ENCODE results near the gene IL1R2.

The IL1R2 gene

GRCh38 chr2:101991721-101992145 lies at the start of gene IL1R2:
Gene IL1R2, plus strand, starts transcription at chr2:101991960. Its CDS starts 16,616 bp downstream, at chr2:102008576.
- peaks cover 5% of the 10 kb centered on the region for H3K4me1 Mint-ChIP-seq
- TF ChIP-seq CTCF (IDR thresholded peaks at IDR 0.05; ENCODE audit: unreplicated experiment in 3 of 3), result no peak
- no peaks in the 10 kb centered on the region for H3K9me3 Mint-ChIP-seq
- peak within 1 kb of the TSS in 1 of 3 experiments; percentile 8 for H3K27ac Mint-ChIP-seq
- peak within 1 kb of the TSS in 1 of 3 experiments; percentile 10 for H3K4me3 Mint-ChIP-seq
- no peaks in the 10 kb centered on the region for H3K36me3 Mint-ChIP-seq (ENCODE audit: low read depth)
- H3K27me3 Mint-ChIP-seq (ENCODE audit: low read depth), result peaks cover 21% of the 10 kb centered on the region

- no peak for TF ChIP-seq CTCF (IDR thresholded peaks at IDR 0.05; ENCODE audit: unreplicated experiment in 3 of 3)
- Mint-ChIP-seq H3K4me1 (peaks cover 24% of the 10 kb centered on the region), H3K27me3 (ENCODE audit: low read depth) (peaks cover 7% of the 10 kb centered on the region), H3K4me3 (no peak overlapping the region), H3K36me3 (ENCODE audit: low read depth) (no peaks in the 10 kb centered on the region), H3K27ac (no peak overlapping the region), H3K9me3 (peaks cover 14% of the 10 kb centered on the region)
These were observed 48.9 kb upstream of the IL1R2 start for GRCh38 chr2:101942851-101943250.

GRCh38 chr2:101946372-101947039 lies 45.3 kb upstream of the IL1R2 start:
- Mint-ChIP-seq H3K36me3 (ENCODE audit: low read depth) (no peaks in the 10 kb centered on the region), H3K27ac (peak overlapping the region in 2 of 3 experiments; percentile 21 to 25), H3K4me1 (peaks cover 24% of the 10 kb centered on the region), H3K27me3 (ENCODE audit: low read depth) (peaks cover 7% of the 10 kb centered on the region), H3K4me3 (no peak overlapping the region), H3K9me3 (peaks cover 7% of the 10 kb centered on the region)
- no peak for TF ChIP-seq CTCF (IDR thresholded peaks at IDR 0.05; ENCODE audit: unreplicated experiment in 3 of 3)

GRCh38 chr2:101947374-101947773 lies 44.4 kb upstream of the IL1R2 start:
- H3K36me3 Mint-ChIP-seq (ENCODE audit: low read depth), result no peaks in the 10 kb centered on the region
- peaks cover 7% of the 10 kb centered on the region for H3K9me3 Mint-ChIP-seq
- no peak for TF ChIP-seq CTCF (IDR thresholded peaks at IDR 0.05; ENCODE audit: unreplicated experiment in 3 of 3)
- no peak overlapping the region for H3K4me3 Mint-ChIP-seq
- peaks cover 24% of the 10 kb centered on the region for H3K4me1 Mint-ChIP-seq
- H3K27ac Mint-ChIP-seq, result no peak overlapping the region
- H3K27me3 Mint-ChIP-seq (ENCODE audit: low read depth), result peaks cover 7% of the 10 kb centered on the region

GRCh38 chr2:101948625-101949155 lies 43.1 kb upstream of the IL1R2 start:
- Mint-ChIP-seq H3K4me3 (no peak overlapping the region), H3K27me3 (ENCODE audit: low read depth) (peaks cover 7% of the 10 kb centered on the region), H3K36me3 (ENCODE audit: low read depth) (no peaks in the 10 kb centered on the region), H3K4me1 (peaks cover 15% of the 10 kb centered on the region), H3K9me3 (peaks cover 7% of the 10 kb centered on the region), H3K27ac (no peak overlapping the region)
- TF ChIP-seq CTCF (IDR thresholded peaks at IDR 0.05; ENCODE audit: unreplicated experiment in 3 of 3), result no peak

- Mint-ChIP-seq H3K9me3 (peaks cover 7% of the 10 kb centered on the region), H3K4me1 (peaks cover 15% of the 10 kb centered on the region), H3K36me3 (ENCODE audit: low read depth) (no peaks in the 10 kb centered on the region), H3K27ac (no peak overlapping the region), H3K4me3 (no peak overlapping the region), H3K27me3 (ENCODE audit: low read depth) (peaks cover 7% of the 10 kb centered on the region)
- no peak for TF ChIP-seq CTCF (IDR thresholded peaks at IDR 0.05; ENCODE audit: unreplicated experiment in 3 of 3)
These were observed 42.5 kb upstream of the IL1R2 start for GRCh38 chr2:101949304-101949703.

All from nephron (organoid).